Right atrium auricular region (tissue), 2 donors: ENCODE data around the gene GLRA1. TPM values are rescaled to one million over a fixed set of nuclear protein-coding genes. Genes with fewer than 3 reads are reported as not detected.
A peak's percentile ranks its signal among the peaks of the same experiment; 100 is the strongest.

Experiments used
- DNase-seq: peaks from one replicate; pipeline ENCODE4 v3.0.0-alpha.2; 2019; ENCODE audit warnings: low spot score
- H3K27ac ChIP-seq, 2 donors: fragments of 200-600 bp; sonication (generic); 1 replicate in 1 of 2; 2 replicates in 1 of 2; pipeline ENCODE4 v1.5.1; 2016 to 2019
- H3K27me3 ChIP-seq, 2 donors: fragments of 200-600 bp; sonication (generic); one replicate each; pipeline versions ENCODE4 v1.5.1 to v1.6.0; 2017 to 2019
- H3K36me3 ChIP-seq: fragments of 200-600 bp; sonication (generic); one replicate; pipeline ENCODE4 v1.5.1; 2016
- H3K4me1 ChIP-seq, 2 donors: fragments of 200-600 bp; sonication (generic); one replicate each; pipeline versions ENCODE4 v1.5.1 to v1.6.0; 2017 to 2019
- H3K4me3 ChIP-seq, 2 donors: fragments of 200-600 bp; sonication (generic); 1 replicate in 1 of 2; 2 replicates in 1 of 2; pipeline ENCODE4 v1.5.1; 2017 to 2019; ENCODE audit warnings: mild to moderate bottlenecking in 1 of 2, moderate library complexity in 1 of 2
- H3K9me3 ChIP-seq, 2 donors: fragments of 200-600 bp; sonication (generic); one replicate each; pipeline ENCODE4 v1.5.1; 2019
- total RNA-seq, 2 donors: library from RNA; depleted of rRNA; stranded (reverse); fragments of >200 nt; gene quantifications; one replicate each; pipeline ENCODE4 v1.1.0, GENCODE V29; 2016
- TF ChIP-seq, protein P1 (sequence below), 2 donors: fragments of 200-600 bp; sonication (generic); IDR thresholded peaks; one replicate each; pipeline ENCODE4 v1.5.1; 2019; ENCODE audit warnings: antibody characterized with exemption in 2 of 2

Gene GLRA1
- total RNA-seq, 2 donors from 2014 or later = not detected

DNA sequence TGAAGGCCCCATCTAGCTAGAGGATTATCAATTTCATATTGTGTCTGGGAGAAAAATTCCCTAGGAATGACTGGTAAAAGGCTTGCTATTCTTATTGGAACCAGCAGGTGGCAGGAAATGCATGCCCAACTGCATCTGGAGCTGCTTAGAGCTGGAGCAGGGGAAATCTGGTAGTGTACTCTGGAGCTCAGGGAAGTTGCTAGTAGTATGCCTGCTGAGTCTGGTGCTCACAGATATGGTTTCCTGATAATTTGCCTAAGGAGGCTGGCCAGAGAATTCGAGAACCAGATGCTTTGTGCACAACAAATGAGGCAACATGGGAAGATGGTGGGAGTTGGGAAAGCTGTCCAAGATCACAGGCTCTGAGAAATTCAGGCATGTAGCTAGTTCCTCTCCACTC, 99.2 kb downstream of the GLRA1 start:
- TF ChIP-seq, protein P1, sequence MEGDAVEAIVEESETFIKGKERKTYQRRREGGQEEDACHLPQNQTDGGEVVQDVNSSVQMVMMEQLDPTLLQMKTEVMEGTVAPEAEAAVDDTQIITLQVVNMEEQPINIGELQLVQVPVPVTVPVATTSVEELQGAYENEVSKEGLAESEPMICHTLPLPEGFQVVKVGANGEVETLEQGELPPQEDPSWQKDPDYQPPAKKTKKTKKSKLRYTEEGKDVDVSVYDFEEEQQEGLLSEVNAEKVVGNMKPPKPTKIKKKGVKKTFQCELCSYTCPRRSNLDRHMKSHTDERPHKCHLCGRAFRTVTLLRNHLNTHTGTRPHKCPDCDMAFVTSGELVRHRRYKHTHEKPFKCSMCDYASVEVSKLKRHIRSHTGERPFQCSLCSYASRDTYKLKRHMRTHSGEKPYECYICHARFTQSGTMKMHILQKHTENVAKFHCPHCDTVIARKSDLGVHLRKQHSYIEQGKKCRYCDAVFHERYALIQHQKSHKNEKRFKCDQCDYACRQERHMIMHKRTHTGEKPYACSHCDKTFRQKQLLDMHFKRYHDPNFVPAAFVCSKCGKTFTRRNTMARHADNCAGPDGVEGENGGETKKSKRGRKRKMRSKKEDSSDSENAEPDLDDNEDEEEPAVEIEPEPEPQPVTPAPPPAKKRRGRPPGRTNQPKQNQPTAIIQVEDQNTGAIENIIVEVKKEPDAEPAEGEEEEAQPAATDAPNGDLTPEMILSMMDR (IDR thresholded peaks at IDR 0.05) = peak; percentile 63 to 89

DNA sequence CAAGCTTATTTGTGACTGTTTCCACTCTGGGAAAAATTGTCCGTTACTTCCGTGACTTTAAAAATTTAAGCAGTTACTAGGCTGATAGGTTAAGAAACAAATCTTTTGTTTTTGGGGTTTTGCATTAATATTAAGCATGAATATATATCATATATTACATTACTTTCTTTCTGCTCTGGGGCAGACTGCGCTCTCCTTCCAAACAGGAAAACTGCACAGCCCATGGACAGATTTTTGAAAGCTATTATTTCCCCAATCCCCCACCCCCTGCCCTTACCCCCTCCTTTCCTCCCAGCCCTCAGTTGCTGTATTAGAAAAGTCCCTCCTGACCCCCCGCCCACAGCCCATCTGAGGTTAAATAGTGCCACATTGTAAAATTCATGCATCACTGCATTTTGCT, 102.5 kb downstream of the GLRA1 start:
- H3K4me1 ChIP-seq = peaks cover 0 to 5% of the 10 kb centered on the region in 2 donors
- DNase-seq = no peak
- H3K27me3 ChIP-seq = no peaks in the 10 kb centered on the region
- TF ChIP-seq, protein P1 (IDR thresholded peaks at IDR 0.05) = no peak
- H3K27ac ChIP-seq = no peak overlapping the region
- no peaks in the 10 kb centered on the region for H3K9me3 ChIP-seq
- H3K36me3 ChIP-seq = no peaks in the 10 kb centered on the region
- H3K4me3 ChIP-seq = no peak overlapping the region

More for the DNA sequence above, 99.2 kb downstream of the GLRA1 start:
- Histone ChIP-seq H3K9me3 (no peaks in the 10 kb centered on the region), H3K36me3 (no peaks in the 10 kb centered on the region), H3K4me3 (no peak overlapping the region), H3K4me1 (peaks cover 0 to 4% of the 10 kb centered on the region in 2 donors), H3K27ac (no peak overlapping the region), H3K27me3 (no peaks in the 10 kb centered on the region)
- DNase-seq = peak; percentile 66

DNA sequence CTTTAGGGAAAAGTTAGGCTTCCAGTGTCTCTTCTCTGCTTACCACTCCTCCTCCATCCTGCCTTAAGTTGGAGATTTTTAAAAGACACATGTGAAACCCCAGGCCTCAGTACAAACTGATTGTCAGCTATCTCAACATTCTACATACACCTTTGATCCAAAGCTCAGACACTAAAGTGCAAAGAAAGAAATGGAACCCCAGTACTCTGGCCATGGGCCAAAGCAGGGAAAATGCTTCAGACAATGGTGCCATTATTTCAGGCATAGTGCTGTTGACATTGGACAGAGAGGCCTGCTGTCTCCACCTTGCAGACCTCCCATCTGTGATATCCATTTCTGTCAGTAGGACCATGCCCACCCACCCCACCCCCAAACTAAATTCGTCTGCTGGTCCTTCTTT, 103.7 kb downstream of the GLRA1 start:
- TF ChIP-seq, protein P1 (IDR thresholded peaks at IDR 0.05) = no peak
- no peak overlapping the region for H3K27ac ChIP-seq
- H3K4me3 ChIP-seq = no peak overlapping the region
- H3K9me3 ChIP-seq = no peaks in the 10 kb centered on the region
- H3K27me3 ChIP-seq = no peaks in the 10 kb centered on the region
- peaks cover 0 to 5% of the 10 kb centered on the region in 2 donors for H3K4me1 ChIP-seq
- no peak for DNase-seq
- no peaks in the 10 kb centered on the region for H3K36me3 ChIP-seq

DNA sequence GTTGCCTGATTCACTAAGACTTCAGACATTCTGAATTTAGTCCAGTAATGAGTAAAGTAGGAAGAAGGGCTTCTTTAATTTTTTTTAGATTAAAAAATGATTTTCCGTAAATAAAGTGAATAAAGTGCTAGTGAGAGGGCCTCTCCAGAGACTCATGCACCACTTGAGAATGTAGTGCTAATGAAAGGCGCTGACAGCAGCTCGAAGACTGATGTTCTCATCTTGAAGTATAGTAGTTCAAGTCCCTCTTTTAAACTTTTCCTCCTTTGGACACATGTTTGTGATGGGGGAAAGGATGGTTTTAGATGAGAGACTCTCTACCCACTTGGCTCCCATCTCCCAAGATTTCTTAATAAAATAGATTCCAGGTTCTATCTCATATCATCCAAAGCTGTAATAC, 104.4 kb downstream of the GLRA1 start:
- Histone ChIP-seq H3K36me3 (no peaks in the 10 kb centered on the region), H3K27me3 (no peaks in the 10 kb centered on the region), H3K9me3 (no peaks in the 10 kb centered on the region), H3K27ac (no peak overlapping the region), H3K4me3 (no peak overlapping the region), H3K4me1 (peaks cover 0 to 5% of the 10 kb centered on the region in 2 donors)
- TF ChIP-seq, protein P1 (IDR thresholded peaks at IDR 0.05) = no peak
- DNase-seq = no peak

DNA sequence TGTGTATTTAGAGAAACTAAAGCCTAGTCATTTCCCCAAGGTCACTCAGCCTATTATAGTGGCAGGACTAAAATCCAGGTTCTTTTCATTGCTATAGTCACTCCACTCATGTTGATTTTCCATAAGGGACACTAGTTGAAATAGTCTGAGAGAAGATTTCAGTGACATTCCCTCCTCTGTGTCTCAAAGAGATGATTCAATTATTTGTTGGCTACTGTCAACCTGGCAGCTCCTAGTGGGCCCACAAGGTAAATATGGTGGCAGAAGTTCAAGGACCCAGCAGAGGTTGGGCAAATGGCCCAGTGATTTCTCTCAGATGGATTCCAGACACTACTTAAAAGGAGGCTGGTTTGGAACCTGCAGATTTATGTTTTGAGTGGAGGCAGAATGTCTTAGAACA, 104.8 kb downstream of the GLRA1 start:
- Histone ChIP-seq H3K27me3 (no peaks in the 10 kb centered on the region), H3K4me1 (peaks cover 0 to 5% of the 10 kb centered on the region in 2 donors), H3K4me3 (no peak overlapping the region), H3K27ac (no peak overlapping the region), H3K36me3 (no peaks in the 10 kb centered on the region), H3K9me3 (no peaks in the 10 kb centered on the region)
- TF ChIP-seq, protein P1 (IDR thresholded peaks at IDR 0.05) = no peak
- DNase-seq = no peak

DNA sequence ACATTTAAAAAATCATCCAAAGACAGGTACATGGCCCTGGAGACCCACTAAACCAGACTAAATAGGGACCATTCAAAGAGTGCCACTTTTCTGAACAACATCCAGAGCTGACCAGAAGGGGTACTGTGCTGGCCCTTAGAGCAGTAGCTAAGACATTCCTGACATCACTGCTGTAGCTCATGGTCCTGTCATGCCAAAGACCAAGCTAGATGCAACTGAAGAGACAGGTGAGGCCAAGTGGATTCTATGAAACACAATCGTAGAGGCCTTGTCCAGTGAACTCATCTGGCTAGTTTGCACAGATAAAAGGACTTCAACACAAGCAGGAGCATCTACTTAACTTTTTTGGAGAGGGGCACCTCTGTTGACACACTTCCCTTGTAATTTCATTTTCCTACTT, 109.6 kb downstream of the GLRA1 start:
- Histone ChIP-seq H3K4me3 (no peak overlapping the region), H3K36me3 (peaks cover 5% of the 10 kb centered on the region), H3K27ac (no peak overlapping the region), H3K9me3 (no peaks in the 10 kb centered on the region), H3K4me1 (peaks cover 0 to 29% of the 10 kb centered on the region in 2 donors), H3K27me3 (no peaks in the 10 kb centered on the region)
- TF ChIP-seq, protein P1 (IDR thresholded peaks at IDR 0.05) = no peak
- DNase-seq = no peak
